ENCODE data around the gene SERPINA3. TPM values are rescaled to one million over a fixed set of nuclear protein-coding genes. Genes with fewer than 3 reads are reported as not detected.

Gene SERPINA3
- total RNA-seq, 1 donor from 2014 or later, result 5.2 TPM

GRCh38 chr14:94644102-94644535 is 31.9 kb downstream of the SERPINA3 start:
- no peak overlapping the region for H3K27ac Mint-ChIP-seq
- peaks cover 19% of the 10 kb centered on the region for H3K27me3 Mint-ChIP-seq
- H3K4me1 Mint-ChIP-seq (ENCODE audit: low read depth), result peaks cover 10% of the 10 kb centered on the region
- H3K4me3 Mint-ChIP-seq (ENCODE audit: low read depth), result no peak overlapping the region
- TF ChIP-seq, protein P1, sequence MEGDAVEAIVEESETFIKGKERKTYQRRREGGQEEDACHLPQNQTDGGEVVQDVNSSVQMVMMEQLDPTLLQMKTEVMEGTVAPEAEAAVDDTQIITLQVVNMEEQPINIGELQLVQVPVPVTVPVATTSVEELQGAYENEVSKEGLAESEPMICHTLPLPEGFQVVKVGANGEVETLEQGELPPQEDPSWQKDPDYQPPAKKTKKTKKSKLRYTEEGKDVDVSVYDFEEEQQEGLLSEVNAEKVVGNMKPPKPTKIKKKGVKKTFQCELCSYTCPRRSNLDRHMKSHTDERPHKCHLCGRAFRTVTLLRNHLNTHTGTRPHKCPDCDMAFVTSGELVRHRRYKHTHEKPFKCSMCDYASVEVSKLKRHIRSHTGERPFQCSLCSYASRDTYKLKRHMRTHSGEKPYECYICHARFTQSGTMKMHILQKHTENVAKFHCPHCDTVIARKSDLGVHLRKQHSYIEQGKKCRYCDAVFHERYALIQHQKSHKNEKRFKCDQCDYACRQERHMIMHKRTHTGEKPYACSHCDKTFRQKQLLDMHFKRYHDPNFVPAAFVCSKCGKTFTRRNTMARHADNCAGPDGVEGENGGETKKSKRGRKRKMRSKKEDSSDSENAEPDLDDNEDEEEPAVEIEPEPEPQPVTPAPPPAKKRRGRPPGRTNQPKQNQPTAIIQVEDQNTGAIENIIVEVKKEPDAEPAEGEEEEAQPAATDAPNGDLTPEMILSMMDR (IDR thresholded peaks at IDR 0.05; ENCODE audit: unreplicated experiment), result no peak
- H3K36me3 Mint-ChIP-seq (ENCODE audit: insufficient read depth), result no peaks in the 10 kb centered on the region
- H3K9me3 Mint-ChIP-seq (ENCODE audit: low read depth), result no peaks in the 10 kb centered on the region
- no peak for DNase-seq (ENCODE audit: low spot score, unreplicated experiment)

GRCh38 chr14:94646066-94646465 is 33.9 kb downstream of the SERPINA3 start:
- Mint-ChIP-seq H3K36me3 (ENCODE audit: insufficient read depth) (no peaks in the 10 kb centered on the region), H3K4me3 (ENCODE audit: low read depth) (no peak overlapping the region), H3K9me3 (ENCODE audit: low read depth) (no peaks in the 10 kb centered on the region), H3K4me1 (ENCODE audit: low read depth) (peaks cover 2% of the 10 kb centered on the region), H3K27ac (no peak overlapping the region), H3K27me3 (peaks cover 16% of the 10 kb centered on the region)
- no peak for DNase-seq (ENCODE audit: low spot score, unreplicated experiment)
- TF ChIP-seq, protein P1 (IDR thresholded peaks at IDR 0.05; ENCODE audit: unreplicated experiment), result no peak

DNA sequence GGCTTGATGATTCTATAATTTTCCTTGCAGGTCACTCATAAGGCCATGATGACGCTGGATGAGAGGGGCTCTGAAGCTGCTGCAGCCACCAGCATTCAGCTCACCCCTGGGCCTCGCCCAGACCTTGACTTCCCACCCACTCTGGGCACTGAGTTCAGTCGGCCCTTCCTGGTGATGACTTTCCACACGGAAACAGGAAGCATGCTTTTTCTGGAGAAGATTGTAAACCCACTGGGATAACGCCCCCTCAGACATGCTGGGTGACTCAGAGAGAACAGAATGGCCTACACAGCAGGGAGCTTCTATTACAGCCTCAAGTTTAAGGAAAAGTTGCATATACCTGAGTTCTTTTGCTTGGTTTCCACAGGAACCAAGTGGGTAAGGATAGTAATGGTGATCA is 34.3 kb downstream of the SERPINA3 start:
- H3K27me3 Mint-ChIP-seq, result peaks cover 16% of the 10 kb centered on the region

GRCh38 chr14:94648801-94649200 is 36.6 kb downstream of the SERPINA3 start:
- Mint-ChIP-seq H3K9me3 (ENCODE audit: low read depth) (no peaks in the 10 kb centered on the region), H3K27ac (no peak overlapping the region), H3K4me3 (ENCODE audit: low read depth) (no peak overlapping the region), H3K36me3 (ENCODE audit: insufficient read depth) (no peaks in the 10 kb centered on the region), H3K4me1 (ENCODE audit: low read depth) (no peaks in the 10 kb centered on the region), H3K27me3 (peaks cover 14% of the 10 kb centered on the region)
- TF ChIP-seq, protein P1 (IDR thresholded peaks at IDR 0.05; ENCODE audit: unreplicated experiment), result no peak
- no peak for DNase-seq (ENCODE audit: low spot score, unreplicated experiment)

More for the DNA sequence above, 34.3 kb downstream of the SERPINA3 start:
- no peaks in the 10 kb centered on the region for H3K36me3 Mint-ChIP-seq (ENCODE audit: insufficient read depth)
- no peak overlapping the region for H3K27ac Mint-ChIP-seq
- H3K4me3 Mint-ChIP-seq (ENCODE audit: low read depth), result no peak overlapping the region
- no peak for DNase-seq (ENCODE audit: low spot score, unreplicated experiment)
- no peaks in the 10 kb centered on the region for H3K9me3 Mint-ChIP-seq (ENCODE audit: low read depth)
- H3K4me1 Mint-ChIP-seq (ENCODE audit: low read depth), result peaks cover 2% of the 10 kb centered on the region
- TF ChIP-seq, protein P1 (IDR thresholded peaks at IDR 0.05; ENCODE audit: unreplicated experiment), result no peak

GRCh38 chr14:94649543-94650443 is 37.6 kb downstream of the SERPINA3 start:
- no peaks in the 10 kb centered on the region for H3K9me3 Mint-ChIP-seq (ENCODE audit: low read depth)
- no peaks in the 10 kb centered on the region for H3K4me1 Mint-ChIP-seq (ENCODE audit: low read depth)
- TF ChIP-seq, protein P1 (IDR thresholded peaks at IDR 0.05; ENCODE audit: unreplicated experiment), result no peak
- DNase-seq (ENCODE audit: low spot score, unreplicated experiment), result no peak
- no peak overlapping the region for H3K27ac Mint-ChIP-seq
- H3K27me3 Mint-ChIP-seq, result peaks cover 6% of the 10 kb centered on the region
- H3K36me3 Mint-ChIP-seq (ENCODE audit: insufficient read depth), result no peaks in the 10 kb centered on the region
- no peak overlapping the region for H3K4me3 Mint-ChIP-seq (ENCODE audit: low read depth)
